SJSA1 (cell line): ENCODE measurements around the gene TSC1. TPM values are rescaled to one million over a fixed set of nuclear protein-coding genes. Genes with fewer than 3 reads are reported as not detected.

ENCODE experiments used
- DNase-seq, 2 experiments: peaks; one replicate each; pipeline ENCODE4 v3.0.0-alpha.2; 2015 to 2020; ENCODE audit warnings: low spot score in 2 of 2, low read depth in 1 of 2
- H3K27ac ChIP-seq: fragments of 250-450 bp; sonication (Bioruptor Pico); 2 replicates; pipeline ENCODE4 v1.5.1; 2020; ENCODE audit warnings: mild to moderate bottlenecking, moderate library complexity
- H3K27me3 ChIP-seq: fragments of 250-450 bp; sonication (Bioruptor Pico); replicated peaks from 2 replicates; pipeline ENCODE4 v1.5.1; 2020; ENCODE audit warnings: mild to moderate bottlenecking, moderate library complexity
- H3K36me3 ChIP-seq: fragments of 250-450 bp; sonication (Bioruptor Pico); 2 replicates; pipeline ENCODE4 v1.5.1; 2020; ENCODE audit warnings: mild to moderate bottlenecking
- H3K4me1 ChIP-seq: fragments of 250-450 bp; sonication (Bioruptor Pico); replicated peaks from 2 replicates; pipeline ENCODE4 v1.6.1; 2021; ENCODE audit warnings: mild to moderate bottlenecking
- H3K4me3 ChIP-seq: fragments of 250-450 bp; sonication (Bioruptor Pico); 2 replicates; pipeline ENCODE4 v1.5.1; 2020; ENCODE audit warnings: mild to moderate bottlenecking
- H3K9me3 ChIP-seq: fragments of 250-450 bp; sonication (Bioruptor Pico); replicated peaks from 2 replicates; pipeline ENCODE4 v1.5.1; 2020; ENCODE audit warnings: mild to moderate bottlenecking
- total RNA-seq: library from RNA; depleted of rRNA; stranded (reverse); fragments of >200 nt; shearing (Covaris generic); gene quantifications from 2 replicates; pipeline ENCODE4 v1.2.3, GENCODE V29; 2014; rRNA removed

Gene TSC1
- total RNA-seq, 1 experiment from 2014 or later, result 54.5 TPM

GRCh38 chr9:132846109-132846917, 98.1 kb downstream of the TSC1 start:
- DNase-seq, result no peak
- Histone ChIP-seq H3K9me3 (no peaks in the 10 kb centered on the region), H3K4me3 (no peak overlapping the region), H3K36me3 (no peaks in the 10 kb centered on the region), H3K27ac (no peak overlapping the region), H3K27me3 (peaks cover 3% of the 10 kb centered on the region), H3K4me1 (no peaks in the 10 kb centered on the region)

GRCh38 chr9:132842124-132843044, 102.0 kb downstream of the TSC1 start:
- DNase-seq, result no peak
- Histone ChIP-seq H3K9me3 (no peaks in the 10 kb centered on the region), H3K36me3 (no peaks in the 10 kb centered on the region), H3K27me3 (peaks cover 3% of the 10 kb centered on the region), H3K4me3 (no peak overlapping the region), H3K27ac (no peak overlapping the region), H3K4me1 (no peaks in the 10 kb centered on the region)

Other genes with a start within 250 kb of the TSC1 start
- 0.13 TPM in 1 of 2 replicates, not detected in the other for gene AK8, start 66.3 kb downstream of the TSC1 start, total RNA-seq
- gene SPACA9, start 65.7 kb downstream of the TSC1 start, total RNA-seq, result 1.2 and 1.8 TPM in 2 replicates
- 0.05 TPM in 1 of 2 replicates, not detected in the other for gene GFI1B, start 34.1 kb upstream of the TSC1 start, total RNA-seq
- gene GTF3C5, start 86.4 kb upstream of the TSC1 start, total RNA-seq, result 60.7 and 64.8 TPM in 2 replicates
- 0.61 TPM in 1 of 2 replicates, not detected in the other for gene CEL, start 117.4 kb upstream of the TSC1 start, total RNA-seq
- gene RALGDS, start 176.6 kb upstream of the TSC1 start, total RNA-seq, result 8.6 and 11.4 TPM in 2 replicates
- gene GBGT1, start 219.3 kb upstream of the TSC1 start, total RNA-seq, result not detected in 2 replicates